ENCODE data around the gene USP38. TPM values are rescaled to one million over a fixed set of nuclear protein-coding genes. Genes with fewer than 3 reads are reported as not detected.

The USP38 gene
- total and polyA plus RNA-seq, 2 donors (not counting 3 experiments of a cell fraction or from before 2014, with no cell fraction given): 7.5 to 17.0 TPM

GRCh38 chr4:143148521-143148920 is 36.2 kb upstream of the USP38 start:
- TF ChIP-seq POLR2A (IDR thresholded peaks at IDR 0.05; ENCODE audit: low read depth, low read length) (no peak), GATA2 (IDR thresholded peaks at IDR 0.05; ENCODE audit: insufficient read depth, insufficient read length, low read depth, low read length) (no peak), POLR2AphosphoS5 (IDR thresholded peaks at IDR 0.05; ENCODE audit: insufficient read depth, low read depth, low read length) (no peak)
- POLR2A ChIA-PET: no interaction called here
- Histone ChIP-seq H3K9me3 (replicated peaks; ENCODE audit: control insufficient read depth, insufficient read depth, low read length) (no peaks in the 10 kb centered on the region), H3K27ac (ENCODE audit: insufficient read depth, low read depth, low read length) (no peak overlapping the region), H3K27me3 (ENCODE audit: control insufficient read depth in 2 of 2, insufficient read depth in 2 of 2, low read length in 2 of 2) (no peaks in the 10 kb centered on the region), H3K9me1 (replicated peaks; ENCODE audit: control insufficient read depth, extremely low read depth, insufficient read depth, low read length) (no peaks in the 10 kb centered on the region), H3K9ac (replicated peaks; ENCODE audit: extremely low read depth, insufficient read depth, low read length) (no peak overlapping the region), H3K4me1 (ENCODE audit: control insufficient read depth, extremely low read depth, insufficient read depth, low read length) (no peaks in the 10 kb centered on the region), H2AFZ (ENCODE audit: low read depth, low read length) (no peak overlapping the region), H3K79me2 (ENCODE audit: control insufficient read depth, insufficient read depth, low read length) (no peaks in the 10 kb centered on the region), H4K20me1 (replicated peaks; ENCODE audit: control insufficient read depth, extremely low read depth, insufficient read depth, low read length) (no peaks in the 10 kb centered on the region), H3K4me2 (ENCODE audit: insufficient read depth, low read length) (no peak overlapping the region), H3K36me3 (ENCODE audit: control insufficient read depth in 2 of 2, extremely low read depth in 1 of 2, insufficient read depth in 2 of 2, low read length in 2 of 2) (no peaks in the 10 kb centered on the region), H3K4me3 (replicated peaks in 1 of 3; ENCODE audit: insufficient read depth in 1 of 3, low read depth in 1 of 3, low read length in 3 of 3) (no peak overlapping the region)
- CTCF ChIA-PET: no interaction called here
- no peak for FAIRE-seq
- no TSS peak for BruUV-seq (replicated peaks)
- no peak for DNase-seq (ENCODE audit: low read depth, low spot score)
- dilution Hi-C loops (cut with MboI; ENCODE audit: extremely low pct_ligation_motif_present, low sequenced_read_pairs) (no loop called here), intact Hi-C loops (cut with micrococcal nuclease) (no loop called here)

DNA sequence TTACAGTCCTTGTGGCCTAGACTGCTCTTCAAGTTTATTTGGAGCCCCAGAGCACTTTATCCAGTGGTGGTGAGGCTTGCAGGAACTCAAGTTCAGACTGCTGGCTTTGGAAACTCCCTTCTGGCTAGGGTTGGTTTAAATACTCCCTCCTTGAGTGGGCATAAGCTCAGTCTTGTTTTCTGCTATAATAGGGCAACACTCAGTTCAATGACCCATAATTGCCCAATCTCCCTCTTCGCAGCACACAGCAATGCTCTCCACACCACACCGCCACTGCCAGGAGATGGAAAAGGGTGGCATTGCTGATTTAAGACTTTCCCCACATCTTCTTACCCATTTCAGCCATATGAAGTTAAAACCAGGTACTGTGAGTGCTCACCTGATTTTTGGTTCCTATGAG is 27.9 kb upstream of the USP38 start:
- Histone ChIP-seq H4K20me1 (replicated peaks; ENCODE audit: control insufficient read depth, extremely low read depth, insufficient read depth, low read length) (no peaks in the 10 kb centered on the region), H3K36me3 (ENCODE audit: control insufficient read depth in 2 of 2, extremely low read depth in 1 of 2, insufficient read depth in 2 of 2, low read length in 2 of 2) (no peaks in the 10 kb centered on the region), H3K4me1 (ENCODE audit: control insufficient read depth, extremely low read depth, insufficient read depth, low read length) (no peaks in the 10 kb centered on the region), H3K4me3 (replicated peaks in 1 of 3; ENCODE audit: insufficient read depth in 1 of 3, low read depth in 1 of 3, low read length in 3 of 3) (no peak overlapping the region), H3K9me1 (replicated peaks; ENCODE audit: control insufficient read depth, extremely low read depth, insufficient read depth, low read length) (no peaks in the 10 kb centered on the region), H3K9ac (replicated peaks; ENCODE audit: extremely low read depth, insufficient read depth, low read length) (no peak overlapping the region), H3K4me2 (ENCODE audit: insufficient read depth, low read length) (no peak overlapping the region), H3K9me3 (replicated peaks; ENCODE audit: control insufficient read depth, insufficient read depth, low read length) (no peaks in the 10 kb centered on the region), H2AFZ (ENCODE audit: low read depth, low read length) (no peak overlapping the region), H3K27me3 (ENCODE audit: control insufficient read depth in 2 of 2, insufficient read depth in 2 of 2, low read length in 2 of 2) (no peaks in the 10 kb centered on the region), H3K79me2 (ENCODE audit: control insufficient read depth, insufficient read depth, low read length) (no peaks in the 10 kb centered on the region), H3K27ac (ENCODE audit: insufficient read depth, low read depth, low read length) (no peak overlapping the region)
- ChIA-PET CTCF (no interaction called here), POLR2A (no interaction called here)
- no peak for TF ChIP-seq JUN (IDR thresholded peaks at IDR 0.05; ENCODE audit: borderline replicate concordance, insufficient read depth, insufficient read length, low read depth)
- TF ChIP-seq CTCF (IDR thresholded peaks at IDR 0.05; ENCODE audit: extremely low read depth in 1 of 2, insufficient read depth in 1 of 2, low read depth in 1 of 2, low read length in 2 of 2): no peak
- no peak for TF ChIP-seq GATA2 (IDR thresholded peaks at IDR 0.05; ENCODE audit: insufficient read depth, insufficient read length, low read depth, low read length)
- no peak for TF ChIP-seq POLR2A (IDR thresholded peaks at IDR 0.05; ENCODE audit: low read depth, low read length)
- TF ChIP-seq FOS (IDR thresholded peaks at IDR 0.05; ENCODE audit: borderline replicate concordance, insufficient read depth, low read length): no peak
- no peak for TF ChIP-seq POLR2AphosphoS5 (IDR thresholded peaks at IDR 0.05; ENCODE audit: insufficient read depth, low read depth, low read length)
- TF ChIP-seq, protein P1, sequence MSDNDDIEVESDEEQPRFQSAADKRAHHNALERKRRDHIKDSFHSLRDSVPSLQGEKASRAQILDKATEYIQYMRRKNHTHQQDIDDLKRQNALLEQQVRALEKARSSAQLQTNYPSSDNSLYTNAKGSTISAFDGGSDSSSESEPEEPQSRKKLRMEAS (IDR thresholded peaks at IDR 0.05; ENCODE audit: insufficient read depth, insufficient read length): no peak
- TF ChIP-seq EZH2 (IDR thresholded peaks at IDR 0.05; ENCODE audit: borderline replicate concordance, low read depth, low read length, severe bottlenecking): no peak
- TF ChIP-seq MYC (IDR thresholded peaks at IDR 0.05; ENCODE audit: low read depth, low read length): no peak
- intact Hi-C loops (cut with micrococcal nuclease): no loop called here
- DNase-seq (ENCODE audit: low read depth, low spot score): no peak
- dilution Hi-C loops (cut with MboI; ENCODE audit: extremely low pct_ligation_motif_present, low sequenced_read_pairs): no loop called here
- BruUV-seq (replicated peaks): no TSS peak
- FAIRE-seq: no peak
